Spleen (tissue), 11 donors: ENCODE measurements around the gene ELL3. TPM values are rescaled to one million over a fixed set of nuclear protein-coding genes. Genes with fewer than 3 reads are reported as not detected.

Source experiments
- DNase-seq: peaks from one replicate; pipeline ENCODE4 v3.0.0-alpha.2; 2020
- H3K27ac ChIP-seq, 8 donors: fragments of 200-600 bp; sonication (generic) in 7 of 8; 1 replicate in 4 of 8; 2 replicates in 4 of 8; pipeline versions ENCODE4 v1.5.0 to v1.8.0; 2016 to 2021; ENCODE audit warnings: inconsistent platforms in 4 of 8, mild to moderate bottlenecking in 4 of 8, moderate library complexity in 1 of 8
- H3K27me3 ChIP-seq, 7 donors: fragments of 200-600 bp; sonication (generic) in 6 of 7; replicated peaks in 1 of 7; 1 replicate in 4 of 7; 2 replicates in 3 of 7; pipeline versions ENCODE4 v1.5.0 to v1.8.0; 2016 to 2021; ENCODE audit warnings: inconsistent platforms in 3 of 7, mild to moderate bottlenecking in 1 of 7
- H3K36me3 ChIP-seq, 6 donors: fragments of 200-600 bp; sonication (generic) in 5 of 6; 1 replicate in 4 of 6; 2 replicates in 2 of 6; pipeline versions ENCODE4 v1.5.0 to v1.8.0; 2016 to 2021; ENCODE audit warnings: inconsistent platforms in 2 of 6
- H3K4me1 ChIP-seq, 6 donors: fragments of 200-600 bp; sonication (generic) in 5 of 6; 1 replicate in 3 of 6; 2 replicates in 3 of 6; pipeline versions ENCODE4 v1.5.0 to v1.8.0; 2016 to 2021; ENCODE audit warnings: inconsistent platforms in 3 of 6
- H3K4me3 ChIP-seq, 8 donors: fragments of 200-600 bp; sonication (generic) in 7 of 8; 1 replicate in 4 of 8; 2 replicates in 4 of 8; pipeline versions ENCODE4 v1.5.0 to v1.8.0; 2016 to 2021; ENCODE audit warnings: inconsistent platforms in 4 of 8, mild to moderate bottlenecking in 4 of 8, moderate library complexity in 2 of 8
- H3K9me3 ChIP-seq, 8 donors: fragments of 200-600 bp; sonication (generic) in 7 of 8; 1 replicate in 4 of 8; 2 replicates in 4 of 8; pipeline versions ENCODE4 v1.5.0 to v1.8.0; 2016 to 2021; ENCODE audit warnings: inconsistent platforms in 4 of 8
- CTCF ChIP-seq, 11 experiments: fragments of 200-600 bp in 7 of 11; fragments of 450-650 bp in 4 of 11; sonication (generic) in 4 of 11; IDR thresholded peaks in 8 of 11; conservative IDR thresholded peaks in 3 of 11; 1 replicate in 7 of 11; 2 replicates in 4 of 11; pipeline versions ENCODE4 v1.4.0 to v1.8.0; 2016 to 2021; ENCODE audit warnings: antibody characterized with exemption in 11 of 11, inconsistent platforms in 4 of 11, mild to moderate bottlenecking in 1 of 11
- POLR2A ChIP-seq, 3 donors: fragments of 450-650 bp; IDR thresholded peaks; one replicate each; pipeline ENCODE4 v1.5.1; 2017; ENCODE audit warnings: antibody characterized with exemption in 3 of 3, mild to moderate bottlenecking in 1 of 3
- POLR2AphosphoS5 ChIP-seq, 3 donors: sonication (generic); formaldehyde crosslinking; IDR thresholded peaks; one replicate each; pipeline ENCODE4 v1.5.1; 2017; ENCODE audit warnings: antibody characterized with exemption in 3 of 3
- WGBS, 5 donors: extraction: QIAGEN DNeasy Blood & Tissue Kit in 3 of 5; methylation state at CpG; one replicate each; pipeline versions ENCODE4 v1.1.5 to v1.1.7; 2013 to 2018; 5-methylcytosine and 5-hydroxymethylcytosine counted together
- intact Hi-C: fragments of 100-400 bp; cut with DNase I; formaldehyde crosslinking; loops from one replicate; pipeline ENCODE4 v1.15.0; 2023; ENCODE audit warnings: low total_unique reads
- polyA plus RNA-seq, 3 donors: library from polyadenylated mRNA; stranded (reverse); fragments of 200-250 nt; gene quantifications; one replicate each; pipeline ENCODE4 v1.2.1, GENCODE V29; 2013
- total RNA-seq, 7 donors: library from RNA; depleted of rRNA in 3 of 7; stranded (reverse); fragments of >200 nt in 3 of 7; fragmentation: NEBNext Ultra II Directional in 4 of 7; extraction: Animal tissue kit (Norgen Biotek cat#: 25700) in 4 of 7; gene quantifications; one replicate each; pipeline versions ENCODE4 v1.1.0 to v1.2.1, GENCODE V29; 2016 to 2021
- donor health status: healthy with polysubstance abuse.
- donor health status: DM: no; HTN: no; CAD: no; lungs with moderate emphysema.
- donor health status: DM: no; HTN: no; CAD: no.
- donor health status: Bipolar disorder and iron deficiency.
- donor health status: healthy.
- donor health status: DM: no; HTN: no; CAD: no.
- donor health status: DM: yes; HTN: yes; CAD: no.

Gene ELL3
- total and polyA plus RNA-seq, 10 donors = 1.7 to 44.4 (median 4.1) TPM

- no peak for DNase-seq
- TF ChIP-seq POLR2AphosphoS5 (IDR thresholded peaks at IDR 0.05) (no peak), POLR2A (IDR thresholded peaks at IDR 0.05) (no peak), CTCF (IDR thresholded peaks at IDR 0.05 in 8 of 11, conservative IDR thresholded peaks at IDR 0.05 in 3 of 11) (no peak)
- Histone ChIP-seq H3K27ac (peak overlapping the region in 5 of 8 donors; percentile 5 to 61 (median 52)), H3K27me3 (no peaks in the 10 kb centered on the region), H3K4me1 (peaks cover 13 to 53% (median 25%) of the 10 kb centered on the region in 6 donors), H3K4me3 (no peak overlapping the region), H3K36me3 (peaks cover 0 to 13% (median 10%) of the 10 kb centered on the region in 6 donors), H3K9me3 (no peaks in the 10 kb centered on the region)
- 65 to 89% (median 82%) methylated on average over 3 of the region's 3 CpGs for WGBS, 5 donors
- intact Hi-C loops = no loop called here
Observed at GRCh38 chr15:43789409-43789808, 12.6 kb upstream of the ELL3 start.

GRCh38 chr15:43779016-43779415 lies 2.2 kb upstream of the ELL3 start:
- no peak overlapping the region for H3K27ac ChIP-seq
- no peak for DNase-seq
- peaks cover 0 to 4% (median 0%) of the 10 kb centered on the region in 7 donors for H3K27me3 ChIP-seq
- peaks cover 8 to 32% (median 25%) of the 10 kb centered on the region in 6 donors for H3K4me1 ChIP-seq
- 73 to 87% (median 78%) methylated on average over 1 of the region's 1 CpG for WGBS, 5 donors
- intact Hi-C loops = no loop called here
- H3K4me3 ChIP-seq = no peak overlapping the region
- TF ChIP-seq POLR2A (IDR thresholded peaks at IDR 0.05) (no peak), POLR2AphosphoS5 (IDR thresholded peaks at IDR 0.05) (no peak), CTCF (IDR thresholded peaks at IDR 0.05 in 8 of 11, conservative IDR thresholded peaks at IDR 0.05 in 3 of 11) (no peak)
- no peaks in the 10 kb centered on the region for H3K9me3 ChIP-seq
- peaks cover 0 to 4% (median under 1%) of the 10 kb centered on the region in 6 donors for H3K36me3 ChIP-seq

- Histone ChIP-seq H3K27ac (peak overlapping the region; percentile 83 to 91 (median 86)), H3K4me3 (peak overlapping the region; percentile 47 to 80 (median 66)), H3K27me3 (no peaks in the 10 kb centered on the region), H3K4me1 (peaks cover 8 to 34% (median 25%) of the 10 kb centered on the region in 6 donors), H3K9me3 (no peaks in the 10 kb centered on the region), H3K36me3 (peaks cover 0 to 20% (median 16%) of the 10 kb centered on the region in 6 donors)
- TF ChIP-seq POLR2A (IDR thresholded peaks at IDR 0.05) = no peak
- peak; percentile 50 to 81 (median 77) for TF ChIP-seq CTCF (IDR thresholded peaks at IDR 0.05 in 8 of 11, conservative IDR thresholded peaks at IDR 0.05 in 3 of 11)
- TF ChIP-seq POLR2AphosphoS5 (IDR thresholded peaks at IDR 0.05) = peak; percentile 41 to 66 (median 64)
- intact Hi-C loops = no loop called here
- peak; percentile 95 for DNase-seq
- WGBS, 5 donors = 2 to 3% (median 2%) methylated on average over 27 to 31 of the region's 31 CpGs
Observed at GRCh38 chr15:43777267-43777914, 625 bp upstream of the ELL3 start.

- Histone ChIP-seq H3K9me3 (no peaks in the 10 kb centered on the region), H3K4me1 (peaks cover 8 to 46% (median 28%) of the 10 kb centered on the region in 6 donors), H3K36me3 (peaks cover 0 to 32% (median 27%) of the 10 kb centered on the region in 6 donors), H3K27me3 (no peaks in the 10 kb centered on the region), H3K4me3 (peak overlapping the region; percentile 47 to 80 (median 66)), H3K27ac (peak overlapping the region; percentile 83 to 91 (median 86))
- intact Hi-C loops = no loop called here
- TF ChIP-seq CTCF (IDR thresholded peaks at IDR 0.05 in 8 of 11, conservative IDR thresholded peaks at IDR 0.05 in 3 of 11) (no peak), POLR2AphosphoS5 (IDR thresholded peaks at IDR 0.05) (peak; percentile 42 to 77 (median 75))
- 24 to 40% (median 36%) methylated on average over 30 to 35 of the region's 35 CpGs for WGBS, 5 donors
- DNase-seq = peak; percentile 91
Observed at GRCh38 chr15:43776101-43776717, 557 bp downstream of the ELL3 start.
